ENCODE results near the gene CA5A. TPM values are rescaled to one million over a fixed set of nuclear protein-coding genes. Genes with fewer than 3 reads are reported as not detected.

CA5A gene
- total and polyA plus RNA-seq, 2 of the 13 experiments (the other 11 are each of a cell fraction or from before 2014, with no cell fraction given): 66.8 to 106 TPM

- in situ Hi-C loops (cut with HindIII; ENCODE audit: extremely low pct_ligation_motif_present, low pct_unique_long_range_greater_than_20kb): no loop called here
- CTCF ChIA-PET (ENCODE audit: low intra/inter-chr PET ratio, low total read pairs): no interaction called here
Measured at GRCh38 chr16:87942680-87943079, 6.4 kb upstream of the CA5A start.

DNA sequence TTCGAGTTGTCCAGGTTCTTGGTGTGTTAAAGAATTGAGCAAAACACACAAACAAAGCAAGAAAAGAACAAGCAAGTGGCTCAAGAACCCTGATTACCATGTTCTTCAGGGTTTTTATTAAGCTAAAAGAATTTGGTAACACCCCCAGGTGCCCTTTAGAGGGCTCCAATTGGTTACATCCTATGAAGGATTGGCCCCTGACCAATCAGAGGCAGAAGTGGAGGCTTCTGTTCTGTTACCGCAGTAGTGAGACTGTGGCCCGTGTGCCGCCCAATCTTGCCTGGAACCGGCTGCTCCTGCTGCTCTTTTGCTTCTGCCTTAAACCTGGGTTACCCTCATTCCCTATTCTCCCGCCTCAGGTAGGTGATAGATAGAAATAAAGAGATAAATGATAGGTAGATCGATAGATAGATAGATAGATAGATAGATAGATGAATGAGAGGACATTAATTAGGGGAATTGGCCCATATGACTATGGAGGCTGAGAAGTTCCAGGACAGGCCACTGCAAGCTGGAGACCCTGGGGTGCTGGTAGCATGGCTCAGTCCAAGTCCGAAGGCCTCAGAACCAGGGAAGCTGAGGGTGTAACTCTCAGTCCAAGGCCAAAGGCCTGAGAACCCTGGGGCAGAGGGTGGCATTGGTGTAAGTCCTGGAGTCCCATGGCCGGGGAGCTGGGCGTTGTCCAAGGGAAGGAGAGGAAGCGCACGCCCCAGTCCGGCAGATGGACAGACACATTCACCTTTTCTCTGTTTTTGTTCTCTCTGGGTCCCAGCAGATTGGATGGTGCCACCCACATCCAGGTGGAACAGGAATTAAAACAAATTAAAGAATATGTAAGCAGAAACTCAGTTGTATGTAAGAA lies 3.5 kb upstream of the CA5A start:
- no peak overlapping the region for H3K27ac ChIP-seq (ENCODE audit: extremely low read length, insufficient read depth, low read length)
- no peaks in the 10 kb centered on the region for H3K36me3 ChIP-seq (replicated peaks in 1 of 2; ENCODE audit: control insufficient read depth in 1 of 2, insufficient read depth in 2 of 2, low read length in 2 of 2)
- peak overlapping the region; percentile 76 for H2AFZ ChIP-seq (ENCODE audit: low read length)
- in situ Hi-C loops (cut with HindIII; ENCODE audit: extremely low pct_ligation_motif_present, low pct_unique_long_range_greater_than_20kb): no loop called here
- DNase-seq (ENCODE audit: low spot score): peak; percentile 26
- peaks cover 6% of the 10 kb centered on the region; the same call in 1 of the 2 replicates for H4K20me1 ChIP-seq (ENCODE audit: insufficient read depth, low read length)
- intact Hi-C loops (cut with micrococcal nuclease; ENCODE audit: unreplicated experiment): no loop called here
- H3K9ac ChIP-seq (ENCODE audit: insufficient read depth, low read depth, low read length): no peak overlapping the region
- H3K4me1 ChIP-seq (ENCODE audit: insufficient read depth, low read length): peaks cover 47% of the 10 kb centered on the region
- no peak for FAIRE-seq
- ATAC-seq: no peak
- CTCF ChIA-PET (ENCODE audit: low intra/inter-chr PET ratio, low total read pairs): no interaction called here
- peaks cover 16% of the 10 kb centered on the region for H3K79me2 ChIP-seq (ENCODE audit: insufficient read depth, low read length)
- peak overlapping the region; percentile 21; the same call in 1 of the 2 replicates for H3K4me2 ChIP-seq (ENCODE audit: low read depth, low read length)
- no peak overlapping the region; a peak in 2 of 6 replicates for H3K4me3 ChIP-seq (replicated peaks in 1 of 3; ENCODE audit: insufficient read depth in 1 of 3, low read depth in 2 of 3, low read length in 3 of 3)
- no peaks in the 10 kb centered on the region for H3K9me3 ChIP-seq (ENCODE audit: low read length)
- WGBS (ENCODE audit: low lambda C conversion rate): 75% methylated on average over 13 of the region's 13 CpGs
- H3K27me3 ChIP-seq (ENCODE audit: control insufficient read depth in 1 of 2, insufficient read depth in 2 of 2, low read length in 2 of 2): no peaks in the 10 kb centered on the region; a peak in 1 of 5 replicates
- no TSS peak for BruUV-seq (replicated peaks)
- POLR2A ChIA-PET: interaction anchor here (1.4 to 1.8 kb wide), 2 partner anchors 9 to 11 kb away, joined by 5 to 13 read pairs; partner anchors contain the start of gene BANP
- TF ChIP-seq, protein P1, sequence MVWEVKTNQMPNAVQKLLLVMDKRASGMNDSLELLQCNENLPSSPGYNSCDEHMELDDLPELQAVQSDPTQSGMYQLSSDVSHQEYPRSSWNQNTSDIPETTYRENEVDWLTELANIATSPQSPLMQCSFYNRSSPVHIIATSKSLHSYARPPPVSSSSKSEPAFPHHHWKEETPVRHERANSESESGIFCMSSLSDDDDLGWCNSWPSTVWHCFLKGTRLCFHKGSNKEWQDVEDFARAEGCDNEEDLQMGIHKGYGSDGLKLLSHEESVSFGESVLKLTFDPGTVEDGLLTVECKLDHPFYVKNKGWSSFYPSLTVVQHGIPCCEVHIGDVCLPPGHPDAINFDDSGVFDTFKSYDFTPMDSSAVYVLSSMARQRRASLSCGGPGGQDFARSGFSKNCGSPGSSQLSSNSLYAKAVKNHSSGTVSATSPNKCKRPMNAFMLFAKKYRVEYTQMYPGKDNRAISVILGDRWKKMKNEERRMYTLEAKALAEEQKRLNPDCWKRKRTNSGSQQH (CRISPR knock-in tag; IDR thresholded peaks at IDR 0.05; ENCODE audit: low read depth): no peak
- TF ChIP-seq MXD1 (CRISPR knock-in tag; IDR thresholded peaks at IDR 0.05) (no peak), ZNF263 (CRISPR knock-in tag; IDR thresholded peaks at IDR 0.05) (no peak), ZNF687 (CRISPR knock-in tag; IDR thresholded peaks at IDR 0.05) (peak; percentile 34), ZNF614 (CRISPR knock-in tag; IDR thresholded peaks at IDR 0.05; ENCODE audit: borderline replicate concordance) (no peak), NFYC (CRISPR knock-in tag; IDR thresholded peaks at IDR 0.05) (peak; percentile 85)

More at GRCh38 chr16:87942680-87943079, 6.4 kb upstream of the CA5A start:
- TF ChIP-seq ZBTB26 (CRISPR knock-in tag; IDR thresholded peaks at IDR 0.05; ENCODE audit: borderline replicate concordance) (no peak), ZSCAN21 (CRISPR knock-in tag; IDR thresholded peaks at IDR 0.05; ENCODE audit: borderline replicate concordance) (no peak)
- no peaks in the 10 kb centered on the region for H3K27me3 ChIP-seq (ENCODE audit: control insufficient read depth in 1 of 2, insufficient read depth in 2 of 2, low read length in 2 of 2)
- no peak overlapping the region for H2AFZ ChIP-seq (ENCODE audit: low read length)
- BruUV-seq (replicated peaks): no TSS peak
- peaks cover 61% of the 10 kb centered on the region for H3K4me1 ChIP-seq (ENCODE audit: insufficient read depth, low read length)
- H3K9ac ChIP-seq (ENCODE audit: insufficient read depth, low read depth, low read length): no peak overlapping the region
- no peaks in the 10 kb centered on the region for H3K79me2 ChIP-seq (ENCODE audit: insufficient read depth, low read length)
- WGBS (ENCODE audit: low lambda C conversion rate): 59% methylated on average over 5 of the region's 5 CpGs
- no peak overlapping the region for H3K4me2 ChIP-seq (ENCODE audit: low read depth, low read length)
- H3K27ac ChIP-seq (ENCODE audit: extremely low read length, insufficient read depth, low read length): no peak overlapping the region
- intact Hi-C loops (cut with micrococcal nuclease; ENCODE audit: unreplicated experiment): no loop called here
- H3K4me3 ChIP-seq (replicated peaks in 1 of 3; ENCODE audit: insufficient read depth in 1 of 3, low read depth in 2 of 3, low read length in 3 of 3): no peak overlapping the region
- no peaks in the 10 kb centered on the region for H3K9me3 ChIP-seq (ENCODE audit: low read length)
- H4K20me1 ChIP-seq (ENCODE audit: insufficient read depth, low read length): no peaks in the 10 kb centered on the region
- DNase-seq (ENCODE audit: low spot score) (no peak), FAIRE-seq (no peak), ATAC-seq (no peak)
- POLR2A ChIA-PET: no interaction called here
- no peaks in the 10 kb centered on the region for H3K36me3 ChIP-seq (replicated peaks in 1 of 2; ENCODE audit: control insufficient read depth in 1 of 2, insufficient read depth in 2 of 2, low read length in 2 of 2)
